SK-N-SH treated with all-trans-retinoic acid at 6 μM for 48 hours (cell line): ENCODE measurements around the gene SCAF4.

Experiments used
- ATAC-seq: fragments of 200-7000 bp; cut with Tn5 transposase; 3 replicates; pipeline ENCODE4 v1.9.1; 2020; ENCODE audit warnings: mild to moderate bottlenecking, moderate library complexity
- ARNTL ChIP-seq: fragments of 450-650 bp; formaldehyde crosslinking; IDR thresholded peaks from 2 replicates; pipeline ENCODE4 v1.5.0; 2020; ENCODE audit warnings: low read depth, mild to moderate bottlenecking, moderate library complexity, borderline replicate concordance
- BACH2 ChIP-seq: fragments of 250-450 bp; sonication (Bioruptor Pico); IDR thresholded peaks from 2 replicates; pipeline ENCODE4 v1.9.0; 2021; ENCODE audit warnings: mild to moderate bottlenecking, borderline replicate concordance
- OSR1 ChIP-seq: fragments of 250-450 bp; sonication (Bioruptor Pico); IDR thresholded peaks from 2 replicates; pipeline ENCODE4 v1.8.0; 2022; ENCODE audit warnings: moderate library complexity, mild to moderate bottlenecking, inconsistent platforms
- PATZ1 ChIP-seq: fragments of 250-450 bp; sonication (Bioruptor Pico); IDR thresholded peaks from 2 replicates; pipeline ENCODE4 v1.8.0; 2020; ENCODE audit warnings: mild to moderate bottlenecking, moderate library complexity, borderline replicate concordance
- TCF4 ChIP-seq: fragments of 250-450 bp; sonication (Bioruptor Pico); IDR thresholded peaks from 2 replicates; pipeline ENCODE4 v1.8.0; 2021; ENCODE audit warnings: mild to moderate bottlenecking, moderate library complexity, borderline replicate concordance
- TOX ChIP-seq: fragments of 250-450 bp; sonication (Bioruptor Pico); IDR thresholded peaks from 2 replicates; pipeline ENCODE4 v1.8.0; 2021; ENCODE audit warnings: mild to moderate bottlenecking, moderate library complexity, borderline replicate concordance
- TSHZ2 ChIP-seq: fragments of 250-450 bp; sonication (Bioruptor Pico); IDR thresholded peaks from 2 replicates; pipeline ENCODE4 v1.5.0; 2020; ENCODE audit warnings: mild to moderate bottlenecking, moderate library complexity
- ZFP3 ChIP-seq: fragments of 250-450 bp; sonication (Bioruptor Pico); IDR thresholded peaks from 2 replicates; pipeline ENCODE4 v1.5.0; 2020; ENCODE audit warnings: mild to moderate bottlenecking, moderate library complexity
- ZNF565 ChIP-seq: fragments of 450-650 bp; formaldehyde crosslinking; conservative IDR thresholded peaks from 2 replicates; pipeline ENCODE4 v1.5.0; 2020; ENCODE audit warnings: low read depth, mild to moderate bottlenecking, moderate library complexity
- ZNF70 ChIP-seq: fragments of 450-650 bp; formaldehyde crosslinking; IDR thresholded peaks from 2 replicates; pipeline ENCODE4 v1.5.0; 2020; ENCODE audit warnings: mild to moderate bottlenecking, moderate library complexity
- ZNF8 ChIP-seq: fragments of 450-650 bp; formaldehyde crosslinking; IDR thresholded peaks from 2 replicates; pipeline ENCODE4 v1.5.0; 2020; ENCODE audit warnings: mild to moderate bottlenecking, moderate library complexity
- TF ChIP-seq, protein P1 (sequence below): fragments of 250-450 bp; sonication (Bioruptor Pico); IDR thresholded peaks from 2 replicates; pipeline ENCODE4 v1.5.1; 2020; ENCODE audit warnings: low read depth, mild to moderate bottlenecking, moderate library complexity

SCAF4 gene

DNA sequence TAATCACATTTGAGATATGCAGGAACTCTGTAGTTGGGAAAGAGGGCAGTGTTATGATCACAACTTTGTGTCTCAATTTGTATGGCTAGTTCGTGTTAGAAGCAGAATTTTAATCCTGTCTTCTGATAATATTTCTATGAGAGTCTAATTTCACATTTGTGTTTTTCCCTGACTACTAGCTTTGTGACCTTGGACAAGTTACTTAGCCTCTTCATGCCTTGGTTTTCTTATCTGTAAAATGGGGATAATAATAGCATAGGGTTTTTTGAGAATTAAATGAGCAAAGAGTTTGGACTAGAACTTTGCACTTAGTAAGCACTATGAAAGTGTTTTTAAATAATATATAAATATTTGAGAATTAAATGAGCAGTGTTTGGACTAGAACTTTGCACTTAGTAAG is 24.9 kb upstream of the SCAF4 start (continued):
- no peak for TF ChIP-seq TSHZ2 (CRISPR knock-in tag)
- TF ChIP-seq, all 23 proteins: peak for 0

- no peak for ATAC-seq
- TF ChIP-seq ARNTL (CRISPR knock-in tag) (no peak), ZNF8 (CRISPR knock-in tag) (no peak)
Observed at GRCh38 chr21:31755027-31755426, 23.1 kb upstream of the SCAF4 start.

GRCh38 chr21:31754708-31754960 is 22.7 kb upstream of the SCAF4 start:
- TF ChIP-seq TOX (CRISPR knock-in tag) = no peak
- TF ChIP-seq, protein P1, sequence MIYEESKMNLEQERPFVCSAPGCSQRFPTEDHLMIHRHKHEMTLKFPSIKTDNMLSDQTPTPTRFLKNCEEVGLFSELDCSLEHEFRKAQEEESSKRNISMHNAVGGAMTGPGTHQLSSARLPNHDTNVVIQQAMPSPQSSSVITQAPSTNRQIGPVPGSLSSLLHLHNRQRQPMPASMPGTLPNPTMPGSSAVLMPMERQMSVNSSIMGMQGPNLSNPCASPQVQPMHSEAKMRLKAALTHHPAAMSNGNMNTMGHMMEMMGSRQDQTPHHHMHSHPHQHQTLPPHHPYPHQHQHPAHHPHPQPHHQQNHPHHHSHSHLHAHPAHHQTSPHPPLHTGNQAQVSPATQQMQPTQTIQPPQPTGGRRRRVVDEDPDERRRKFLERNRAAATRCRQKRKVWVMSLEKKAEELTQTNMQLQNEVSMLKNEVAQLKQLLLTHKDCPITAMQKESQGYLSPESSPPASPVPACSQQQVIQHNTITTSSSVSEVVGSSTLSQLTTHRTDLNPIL (CRISPR knock-in tag) = no peak
- no peak for TF ChIP-seq TCF4
- no peak for TF ChIP-seq BACH2 (CRISPR knock-in tag)
- TF ChIP-seq ARNTL (CRISPR knock-in tag) = no peak
- ATAC-seq = no peak

DNA sequence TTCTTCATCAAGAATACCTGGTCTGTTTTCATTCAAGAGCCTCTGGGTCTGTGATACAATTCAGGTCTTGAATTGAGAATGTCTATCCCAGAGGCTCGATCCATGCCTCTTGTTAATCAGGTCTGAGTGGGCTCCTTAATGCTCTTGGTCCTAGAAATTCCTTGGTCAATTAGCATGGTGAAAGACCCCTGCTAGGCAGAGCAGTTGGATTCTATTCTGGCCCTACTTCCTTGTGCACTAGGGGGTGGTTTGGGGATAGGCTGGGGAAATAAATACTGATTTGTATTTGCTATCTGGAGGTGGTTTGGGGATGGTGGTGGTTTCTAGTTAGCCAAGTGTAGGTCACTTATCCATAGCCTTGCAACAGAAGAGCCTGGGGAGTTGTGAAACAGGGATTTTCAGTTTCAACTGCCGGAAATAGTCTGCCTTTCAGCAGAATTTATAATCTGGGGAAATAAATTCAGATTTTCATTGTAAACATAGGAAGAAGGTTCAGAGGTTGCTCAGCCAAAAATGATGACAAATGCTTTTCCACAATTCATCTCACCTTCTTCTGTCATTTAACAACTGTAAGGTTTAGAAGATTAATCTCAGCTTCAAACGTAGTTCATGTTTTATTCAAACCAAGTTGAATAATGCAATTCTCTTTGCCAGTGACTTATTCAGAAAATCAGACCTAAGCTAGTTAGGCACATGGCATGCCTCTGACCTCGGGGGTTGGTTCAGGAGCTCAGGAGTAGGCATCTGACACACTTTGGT is 22.2 kb upstream of the SCAF4 start:
- TF ChIP-seq ZFP3 (CRISPR knock-in tag) (no peak), ZNF70 (CRISPR knock-in tag) (no peak), PATZ1 (CRISPR knock-in tag) (no peak), OSR1 (no peak)
- no peak for ATAC-seq

- peak; percentile 62; the same call in 2 of the 3 replicates for ATAC-seq
- TF ChIP-seq OSR1 = no peak
- TF ChIP-seq TCF4 = peak; percentile 82
- peak; percentile 64; the same call in 1 of the 2 replicates for TF ChIP-seq TSHZ2 (CRISPR knock-in tag)
Observed at GRCh38 chr21:31752967-31753366, 21.0 kb upstream of the SCAF4 start.

DNA sequence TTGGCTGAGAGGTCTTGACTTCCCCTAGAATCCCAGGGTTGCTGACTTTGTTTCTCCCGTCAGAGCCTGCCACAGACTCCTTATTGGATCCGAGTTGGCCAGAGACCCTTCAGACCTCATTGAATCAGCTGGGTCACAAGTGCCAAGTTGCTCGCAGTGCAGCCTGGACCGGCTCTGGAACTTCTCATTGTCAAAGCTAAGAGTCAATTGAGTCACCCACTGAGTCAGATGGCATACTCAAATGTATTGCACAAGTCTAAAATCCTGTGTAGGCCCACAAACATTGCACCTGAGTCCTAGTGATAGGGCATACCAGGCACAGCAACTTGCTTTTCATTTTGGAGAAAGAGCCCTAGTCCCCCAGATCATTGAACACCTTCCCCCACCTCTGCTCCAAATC is 20.4 kb upstream of the SCAF4 start:
- no peak for TF ChIP-seq TSHZ2 (CRISPR knock-in tag)
- TF ChIP-seq ZNF565 (CRISPR knock-in tag) = no peak
- TF ChIP-seq TCF4 = no peak
- ATAC-seq = peak; percentile 27; the same call in 1 of the 3 replicates
